Skeletal muscle satellite cell (primary cell): ENCODE results near the gene EFNA3. TPM values are rescaled to one million over a fixed set of nuclear protein-coding genes. Genes with fewer than 3 reads are reported as not detected.

Experiments
- H3K27me3 ChIP-seq: 2 replicates; pipeline ENCODE4 v1.7.0; 2013; ENCODE audit warnings: low read length; ENCODE audit not compliant: control insufficient read depth, insufficient read depth
- H3K36me3 ChIP-seq: 2 replicates; pipeline ENCODE4 v1.7.0; 2013; ENCODE audit warnings: mild to moderate bottlenecking, control low read depth, low read length; ENCODE audit not compliant: insufficient read depth
- H3K4me1 ChIP-seq: 2 replicates; pipeline ENCODE4 v1.7.0; 2013; ENCODE audit warnings: low read length; ENCODE audit not compliant: control insufficient read depth, insufficient read depth
- H3K4me2 ChIP-seq: 2 replicates; pipeline ENCODE4 v1.7.0; 2013; ENCODE audit warnings: mild to moderate bottlenecking, low read length
- H3K4me3 ChIP-seq: 2 replicates; pipeline ENCODE4 v1.7.0; 2013; ENCODE audit warnings: low read length
- H3K9ac ChIP-seq: 2 replicates; pipeline ENCODE4 v1.7.0; 2013; ENCODE audit warnings: mild to moderate bottlenecking, low read depth, low read length, moderate library complexity
- H3K9me3 ChIP-seq: replicated peaks from 2 replicates; pipeline ENCODE4 v1.7.0; 2013; ENCODE audit warnings: mild to moderate bottlenecking, control low read depth, low read length
- small RNA-seq: library from RNA; depleted of rRNA; stranded (forward); fragments of <200 nt; gene quantifications from one replicate; pipeline ENCODE3, GENCODE V24; 2012

EFNA3 gene

DNA sequence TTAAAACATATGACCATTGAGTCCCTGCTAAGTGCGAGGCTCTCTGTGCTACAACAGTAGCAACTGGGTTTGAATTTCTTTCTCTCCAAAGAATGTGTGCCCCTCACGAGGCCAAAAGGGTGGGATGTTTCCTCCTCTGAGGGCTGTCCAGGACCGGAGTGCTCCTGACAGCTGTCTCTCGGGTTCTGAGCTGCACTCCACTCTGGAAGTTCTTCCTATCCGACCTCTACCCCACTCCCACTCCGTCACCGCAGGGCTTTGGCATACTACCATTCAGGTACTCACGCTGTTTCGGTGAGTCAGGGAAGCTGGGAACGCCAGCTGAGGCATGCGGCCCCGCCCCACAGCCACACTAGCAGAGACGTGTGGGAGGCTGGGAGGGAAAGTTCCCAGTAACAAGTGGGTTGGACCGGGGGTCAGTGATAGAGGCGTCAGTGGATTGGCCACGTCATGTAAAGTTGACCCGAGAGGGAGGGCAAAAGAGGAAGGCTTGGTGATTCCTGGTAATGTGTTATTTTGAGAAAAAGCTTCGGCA is 56.3 kb downstream of the EFNA3 start:
- Histone ChIP-seq H3K27me3 (peaks cover 4% of the 10 kb centered on the region), H3K4me3 (peak overlapping the region; percentile 90), H3K4me1 (peaks cover 27% of the 10 kb centered on the region), H3K9me3 (no peaks in the 10 kb centered on the region), H3K9ac (peak overlapping the region; percentile 93), H3K36me3 (peaks cover 4% of the 10 kb centered on the region), H3K4me2 (peak overlapping the region; percentile 98)

DNA sequence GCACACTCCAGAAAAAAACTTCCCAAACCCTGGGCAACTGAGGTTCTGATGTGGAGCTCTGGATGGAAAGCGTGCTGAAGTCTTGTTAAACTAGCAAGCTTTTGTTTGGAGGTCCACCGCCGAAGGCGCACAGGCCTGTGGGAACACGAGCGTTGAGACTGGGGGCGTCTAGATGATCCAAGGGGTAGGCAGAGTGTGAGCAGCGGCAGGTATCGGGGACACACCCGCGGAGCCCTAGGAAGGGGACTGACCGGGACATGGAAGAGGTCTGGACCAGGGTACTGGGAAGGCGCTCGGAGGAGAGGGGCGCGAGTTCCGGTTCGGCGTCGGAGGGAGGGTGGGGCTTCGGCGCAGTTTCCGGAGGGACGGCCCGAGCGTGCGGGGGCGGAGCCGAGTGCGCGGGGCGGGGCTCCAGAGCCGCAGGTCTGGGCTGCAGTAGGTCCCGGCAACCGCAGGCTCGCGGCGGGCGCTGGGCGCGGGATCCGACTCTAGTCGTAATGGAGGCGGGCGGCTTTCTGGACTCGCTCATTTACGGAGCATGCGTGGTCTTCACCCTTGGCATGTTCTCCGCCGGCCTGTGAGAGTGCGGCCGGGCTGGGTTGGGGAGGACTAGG is 56.9 kb downstream of the EFNA3 start, which contains the start of gene SLC50A1:
Gene SLC50A1, plus strand, starts transcription at position 438 of the 614 bp plus-strand sequence. Its CDS starts 60 bp downstream, at position 498.
- H3K4me1 ChIP-seq: peaks cover 25% of the 10 kb centered on the region
- H3K36me3 ChIP-seq: peaks cover 4% of the 10 kb centered on the region

DNA sequence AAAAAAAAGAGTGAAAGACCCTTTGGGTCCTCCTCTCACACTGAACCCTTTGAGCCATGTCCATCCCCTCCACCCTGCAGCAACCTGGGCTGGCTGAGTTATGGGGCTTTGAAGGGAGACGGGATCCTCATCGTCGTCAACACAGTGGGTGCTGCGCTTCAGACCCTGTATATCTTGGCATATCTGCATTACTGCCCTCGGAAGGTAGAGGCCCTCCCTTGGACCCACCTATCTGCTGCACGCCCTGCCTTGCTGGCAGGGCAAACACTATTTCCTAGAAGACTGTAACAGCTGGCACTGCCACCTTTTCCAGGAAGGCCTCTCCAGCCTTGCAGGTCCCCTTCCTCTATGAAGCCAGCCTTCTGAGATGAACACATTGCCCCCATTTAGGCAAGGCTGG is 58.1 kb downstream of the EFNA3 start:
- Histone ChIP-seq H3K4me1 (peaks cover 25% of the 10 kb centered on the region), H3K9ac (peak overlapping the region; percentile 93), H3K27me3 (peaks cover 4% of the 10 kb centered on the region), H3K4me3 (peak overlapping the region; percentile 90), H3K4me2 (peak overlapping the region; percentile 98), H3K36me3 (peaks cover 4% of the 10 kb centered on the region), H3K9me3 (no peaks in the 10 kb centered on the region)

More for the DNA sequence above, 56.9 kb downstream of the EFNA3 start, which contains the start of gene SLC50A1:
- H3K9me3 ChIP-seq: no peaks in the 10 kb centered on the region
- peak within 1 kb of the TSS; percentile 93 for H3K9ac ChIP-seq
- peak within 1 kb of the TSS; percentile 90 for H3K4me3 ChIP-seq
- peaks cover 3% of the 10 kb centered on the region for H3K27me3 ChIP-seq
- peak within 1 kb of the TSS; percentile 98 for H3K4me2 ChIP-seq

Small RNA genes within 50 kb of the gene (small RNA-seq; reads per million reads assigned to genes)
- not detected for gene RF00019
